HCT116 (cell line): ENCODE measurements around the gene TNNT2.

Experiments used
- EZH2 ChIP-seq: fragments of 200-600 bp; sonication (generic); IDR thresholded peaks from 2 replicates; pipeline ENCODE4 v1.6.1; 2017; ENCODE audit warnings: antibody characterized with exemption, mixed run types
- YY1 ChIP-seq: IDR thresholded peaks from 2 replicates; pipeline ENCODE4 v1.6.1; 2011; ENCODE audit warnings: low read length, low read depth, moderate library complexity, mild to moderate bottlenecking; ENCODE audit not compliant: insufficient replicate concordance; ENCODE audit errors: extremely low read depth
- TF ChIP-seq, protein P1 (sequence below), 3 experiments: fragments of 200-600 bp in 1 of 3; sonication (generic) in 1 of 3; IDR thresholded peaks in 2 of 3; conservative IDR thresholded peaks in 1 of 3; 2 replicates each; pipeline ENCODE4 v1.5.1; 2012 to 2017; ENCODE audit warnings: low read depth in 2 of 3, low read length in 2 of 3, antibody characterized with exemption in 1 of 3, borderline replicate concordance in 1 of 3, control low read depth in 1 of 3, mild to moderate bottlenecking in 1 of 3, mixed read lengths in 1 of 3, mixed run types in 1 of 3, moderate library complexity in 1 of 3; ENCODE audit not compliant: insufficient read depth in 1 of 3

DNA sequence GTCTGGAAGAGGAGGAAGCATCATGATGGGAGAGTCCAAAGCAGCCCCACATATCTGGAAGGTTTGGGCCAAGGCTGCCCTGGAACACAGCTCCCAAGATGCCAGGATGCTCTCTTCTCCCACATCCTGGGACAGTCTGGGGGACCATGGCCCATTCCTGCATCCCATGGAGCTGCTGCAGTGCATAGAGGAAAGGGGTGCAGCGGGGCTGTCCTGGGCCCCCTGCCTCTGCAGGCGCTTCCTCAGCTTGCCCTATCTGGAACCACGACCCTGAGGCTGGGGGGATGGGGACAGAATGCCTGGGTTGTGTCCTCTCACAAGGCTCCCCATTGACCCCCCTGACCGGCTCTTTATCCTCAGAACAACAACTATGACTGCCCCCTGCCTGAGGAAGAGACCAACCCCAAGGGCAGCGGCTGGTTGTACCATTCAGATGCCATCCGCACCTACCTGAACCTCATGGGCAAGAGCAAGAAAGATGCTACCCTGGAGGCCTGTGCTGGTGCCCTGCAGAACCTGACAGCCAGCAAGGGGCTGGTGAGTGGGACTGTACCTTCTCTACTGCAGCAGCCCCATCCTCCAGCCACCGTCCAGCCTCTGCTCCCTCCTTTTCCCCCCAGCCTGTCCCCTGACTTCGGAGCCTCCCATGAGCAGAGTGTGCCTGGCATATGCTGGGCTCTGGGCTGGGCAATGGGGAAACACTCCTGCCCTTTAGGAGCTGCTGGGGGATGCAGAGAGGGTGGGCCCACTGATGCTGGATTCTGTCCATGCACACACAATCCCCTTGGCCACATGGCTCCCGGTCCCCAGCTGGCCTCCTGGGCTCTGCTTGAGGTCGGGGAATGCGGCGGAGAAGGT lies 54.6 kb downstream of the TNNT2 start:
- TF ChIP-seq YY1: no peak
- TF ChIP-seq EZH2: no peak
- TF ChIP-seq, protein P1, sequence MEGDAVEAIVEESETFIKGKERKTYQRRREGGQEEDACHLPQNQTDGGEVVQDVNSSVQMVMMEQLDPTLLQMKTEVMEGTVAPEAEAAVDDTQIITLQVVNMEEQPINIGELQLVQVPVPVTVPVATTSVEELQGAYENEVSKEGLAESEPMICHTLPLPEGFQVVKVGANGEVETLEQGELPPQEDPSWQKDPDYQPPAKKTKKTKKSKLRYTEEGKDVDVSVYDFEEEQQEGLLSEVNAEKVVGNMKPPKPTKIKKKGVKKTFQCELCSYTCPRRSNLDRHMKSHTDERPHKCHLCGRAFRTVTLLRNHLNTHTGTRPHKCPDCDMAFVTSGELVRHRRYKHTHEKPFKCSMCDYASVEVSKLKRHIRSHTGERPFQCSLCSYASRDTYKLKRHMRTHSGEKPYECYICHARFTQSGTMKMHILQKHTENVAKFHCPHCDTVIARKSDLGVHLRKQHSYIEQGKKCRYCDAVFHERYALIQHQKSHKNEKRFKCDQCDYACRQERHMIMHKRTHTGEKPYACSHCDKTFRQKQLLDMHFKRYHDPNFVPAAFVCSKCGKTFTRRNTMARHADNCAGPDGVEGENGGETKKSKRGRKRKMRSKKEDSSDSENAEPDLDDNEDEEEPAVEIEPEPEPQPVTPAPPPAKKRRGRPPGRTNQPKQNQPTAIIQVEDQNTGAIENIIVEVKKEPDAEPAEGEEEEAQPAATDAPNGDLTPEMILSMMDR (IDR thresholded peaks at IDR 0.05 in 2 of 3, conservative IDR thresholded peaks at IDR 0.05 in 1 of 3; ENCODE audit: borderline replicate concordance in 1 of 3, insufficient read depth in 1 of 3, low read depth in 2 of 3, low read length in 2 of 3): no peak
